Lower leg skin (tissue), 3 donors: ENCODE measurements around the gene DGKI.

Experiments used
- POLR2A ChIP-seq, 2 donors: fragments of 450-650 bp; IDR thresholded peaks; one replicate each; pipeline ENCODE4 v1.6.1; 2016 to 2017; ENCODE audit warnings: antibody characterized with exemption in 2 of 2, mild to moderate bottlenecking in 1 of 2, moderate library complexity in 1 of 2
- TF ChIP-seq, protein P1 (sequence below), 3 donors: fragments of 450-650 bp; IDR thresholded peaks; one replicate each; pipeline ENCODE4 v1.5.1; 2016; ENCODE audit warnings: antibody characterized with exemption in 3 of 3, mild to moderate bottlenecking in 3 of 3, moderate library complexity in 2 of 3

DNA sequence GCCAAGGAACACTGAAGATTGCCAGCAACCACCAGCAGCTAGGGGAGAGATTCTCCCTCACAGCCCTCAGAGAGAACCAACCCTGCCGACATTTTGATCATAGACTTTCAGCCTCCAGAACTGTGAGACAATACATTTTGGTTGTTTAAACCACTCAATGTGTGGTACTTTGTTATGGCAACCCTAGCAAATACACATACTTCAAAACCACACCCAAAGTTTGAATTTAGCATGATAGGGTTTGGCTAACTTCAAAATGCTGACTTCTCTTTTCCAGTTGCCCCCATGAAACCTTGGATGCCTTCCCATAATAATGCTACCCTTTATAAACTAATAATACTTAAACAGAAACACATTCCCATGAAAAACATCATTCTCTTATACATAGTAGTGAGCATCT, 149.8 kb downstream of the DGKI start:
- TF ChIP-seq, protein P1, sequence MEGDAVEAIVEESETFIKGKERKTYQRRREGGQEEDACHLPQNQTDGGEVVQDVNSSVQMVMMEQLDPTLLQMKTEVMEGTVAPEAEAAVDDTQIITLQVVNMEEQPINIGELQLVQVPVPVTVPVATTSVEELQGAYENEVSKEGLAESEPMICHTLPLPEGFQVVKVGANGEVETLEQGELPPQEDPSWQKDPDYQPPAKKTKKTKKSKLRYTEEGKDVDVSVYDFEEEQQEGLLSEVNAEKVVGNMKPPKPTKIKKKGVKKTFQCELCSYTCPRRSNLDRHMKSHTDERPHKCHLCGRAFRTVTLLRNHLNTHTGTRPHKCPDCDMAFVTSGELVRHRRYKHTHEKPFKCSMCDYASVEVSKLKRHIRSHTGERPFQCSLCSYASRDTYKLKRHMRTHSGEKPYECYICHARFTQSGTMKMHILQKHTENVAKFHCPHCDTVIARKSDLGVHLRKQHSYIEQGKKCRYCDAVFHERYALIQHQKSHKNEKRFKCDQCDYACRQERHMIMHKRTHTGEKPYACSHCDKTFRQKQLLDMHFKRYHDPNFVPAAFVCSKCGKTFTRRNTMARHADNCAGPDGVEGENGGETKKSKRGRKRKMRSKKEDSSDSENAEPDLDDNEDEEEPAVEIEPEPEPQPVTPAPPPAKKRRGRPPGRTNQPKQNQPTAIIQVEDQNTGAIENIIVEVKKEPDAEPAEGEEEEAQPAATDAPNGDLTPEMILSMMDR (IDR thresholded peaks at IDR 0.05), result no peak
- no peak for TF ChIP-seq POLR2A (IDR thresholded peaks at IDR 0.05)
